GM13977 (cell line): ENCODE results near the gene MSL2.

Experiments
- DNase-seq: peaks from one replicate; pipeline ENCODE4 v3.0.0; 2012; ENCODE audit warnings: low spot score
- in situ Hi-C: fragments of 300-500 bp; cut with MboI; formaldehyde crosslinking; loops from one replicate; pipeline ENCODE4 v1.12.0; 2022; ENCODE audit warnings: low sequenced_read_pairs, low pct_unique_long_range_greater_than_20kb, mixed read lengths, inconsistent platforms; ENCODE audit not compliant: unreplicated experiment
- TF ChIP-seq, protein P1 (sequence below): IDR thresholded peaks from 2 replicates; pipeline ENCODE4 v1.5.1; 2012; ENCODE audit warnings: mild to moderate bottlenecking, control low read depth; ENCODE audit not compliant: insufficient read depth; ENCODE audit errors: extremely low read depth, missing control alignments

Gene MSL2

DNA sequence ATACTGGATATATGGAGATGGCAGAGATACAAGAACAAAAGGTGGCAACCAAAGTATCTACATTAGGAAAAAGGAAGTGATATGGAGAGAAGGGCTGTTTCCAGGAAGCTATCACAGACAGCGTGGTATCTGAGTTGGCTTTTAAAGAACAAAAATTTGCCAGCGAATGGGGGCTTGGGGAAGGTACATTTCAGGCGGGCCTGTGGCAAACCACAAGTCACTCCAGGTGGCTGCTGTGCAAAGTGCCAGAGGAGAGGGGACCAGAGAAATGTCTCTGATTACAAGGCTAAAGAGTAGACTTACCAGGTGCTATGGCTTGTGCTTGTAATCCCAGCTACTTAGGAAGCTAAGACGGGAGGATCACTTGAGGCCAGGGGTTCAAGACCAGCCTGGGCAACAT, 91.1 kb downstream of the MSL2 start:
- in situ Hi-C loops = no loop called here
- no peak for DNase-seq

More for the DNA sequence above, 91.1 kb downstream of the MSL2 start:
- TF ChIP-seq, protein P1, sequence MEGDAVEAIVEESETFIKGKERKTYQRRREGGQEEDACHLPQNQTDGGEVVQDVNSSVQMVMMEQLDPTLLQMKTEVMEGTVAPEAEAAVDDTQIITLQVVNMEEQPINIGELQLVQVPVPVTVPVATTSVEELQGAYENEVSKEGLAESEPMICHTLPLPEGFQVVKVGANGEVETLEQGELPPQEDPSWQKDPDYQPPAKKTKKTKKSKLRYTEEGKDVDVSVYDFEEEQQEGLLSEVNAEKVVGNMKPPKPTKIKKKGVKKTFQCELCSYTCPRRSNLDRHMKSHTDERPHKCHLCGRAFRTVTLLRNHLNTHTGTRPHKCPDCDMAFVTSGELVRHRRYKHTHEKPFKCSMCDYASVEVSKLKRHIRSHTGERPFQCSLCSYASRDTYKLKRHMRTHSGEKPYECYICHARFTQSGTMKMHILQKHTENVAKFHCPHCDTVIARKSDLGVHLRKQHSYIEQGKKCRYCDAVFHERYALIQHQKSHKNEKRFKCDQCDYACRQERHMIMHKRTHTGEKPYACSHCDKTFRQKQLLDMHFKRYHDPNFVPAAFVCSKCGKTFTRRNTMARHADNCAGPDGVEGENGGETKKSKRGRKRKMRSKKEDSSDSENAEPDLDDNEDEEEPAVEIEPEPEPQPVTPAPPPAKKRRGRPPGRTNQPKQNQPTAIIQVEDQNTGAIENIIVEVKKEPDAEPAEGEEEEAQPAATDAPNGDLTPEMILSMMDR = no peak
